Body of pancreas (tissue), 4 donors: ENCODE measurements around the gene CYP46A1.

Experiments
- POLR2A ChIP-seq, 3 donors: fragments of 450-650 bp; IDR thresholded peaks; one replicate each; pipeline ENCODE4 v1.6.1; 2016; ENCODE audit warnings: antibody characterized with exemption in 3 of 3, mild to moderate bottlenecking in 2 of 3
- TF ChIP-seq, protein P1 (sequence below), 7 experiments: fragments of 450-650 bp in 4 of 7; fragments of 200-600 bp in 3 of 7; sonication (generic) in 3 of 7; IDR thresholded peaks; one replicate each; pipeline ENCODE4 v1.5.1; 2016 to 2019; ENCODE audit warnings: antibody characterized with exemption in 7 of 7

DNA sequence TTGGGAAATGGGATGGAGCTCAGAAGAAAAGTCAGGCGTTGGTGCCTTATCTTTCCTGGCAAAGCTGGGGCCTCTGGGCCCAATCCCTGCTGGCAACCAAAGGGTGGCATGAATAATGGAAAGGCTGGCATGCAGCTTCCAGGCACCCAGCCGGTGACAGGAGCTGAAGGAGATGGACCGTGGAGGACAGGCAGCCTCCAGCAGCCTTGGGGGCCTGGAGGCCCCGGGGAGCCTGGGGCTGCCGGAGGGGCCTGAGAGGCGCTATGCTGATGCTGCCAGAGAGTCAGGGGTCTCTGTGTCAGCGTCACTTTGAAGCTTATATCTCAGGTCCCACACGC, 70.9 kb downstream of the CYP46A1 start:
- no peak for TF ChIP-seq POLR2A (IDR thresholded peaks at IDR 0.05)
- TF ChIP-seq, protein P1, sequence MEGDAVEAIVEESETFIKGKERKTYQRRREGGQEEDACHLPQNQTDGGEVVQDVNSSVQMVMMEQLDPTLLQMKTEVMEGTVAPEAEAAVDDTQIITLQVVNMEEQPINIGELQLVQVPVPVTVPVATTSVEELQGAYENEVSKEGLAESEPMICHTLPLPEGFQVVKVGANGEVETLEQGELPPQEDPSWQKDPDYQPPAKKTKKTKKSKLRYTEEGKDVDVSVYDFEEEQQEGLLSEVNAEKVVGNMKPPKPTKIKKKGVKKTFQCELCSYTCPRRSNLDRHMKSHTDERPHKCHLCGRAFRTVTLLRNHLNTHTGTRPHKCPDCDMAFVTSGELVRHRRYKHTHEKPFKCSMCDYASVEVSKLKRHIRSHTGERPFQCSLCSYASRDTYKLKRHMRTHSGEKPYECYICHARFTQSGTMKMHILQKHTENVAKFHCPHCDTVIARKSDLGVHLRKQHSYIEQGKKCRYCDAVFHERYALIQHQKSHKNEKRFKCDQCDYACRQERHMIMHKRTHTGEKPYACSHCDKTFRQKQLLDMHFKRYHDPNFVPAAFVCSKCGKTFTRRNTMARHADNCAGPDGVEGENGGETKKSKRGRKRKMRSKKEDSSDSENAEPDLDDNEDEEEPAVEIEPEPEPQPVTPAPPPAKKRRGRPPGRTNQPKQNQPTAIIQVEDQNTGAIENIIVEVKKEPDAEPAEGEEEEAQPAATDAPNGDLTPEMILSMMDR (IDR thresholded peaks at IDR 0.05): no peak
